Measurements from ENCODE around the gene PPM1D.
"Not testable (repeated sequence)": the region's sequence is repeated elsewhere in the genome, so short reads cannot be mapped to it uniquely, and the experiment has no call there.

The PPM1D gene

DNA sequence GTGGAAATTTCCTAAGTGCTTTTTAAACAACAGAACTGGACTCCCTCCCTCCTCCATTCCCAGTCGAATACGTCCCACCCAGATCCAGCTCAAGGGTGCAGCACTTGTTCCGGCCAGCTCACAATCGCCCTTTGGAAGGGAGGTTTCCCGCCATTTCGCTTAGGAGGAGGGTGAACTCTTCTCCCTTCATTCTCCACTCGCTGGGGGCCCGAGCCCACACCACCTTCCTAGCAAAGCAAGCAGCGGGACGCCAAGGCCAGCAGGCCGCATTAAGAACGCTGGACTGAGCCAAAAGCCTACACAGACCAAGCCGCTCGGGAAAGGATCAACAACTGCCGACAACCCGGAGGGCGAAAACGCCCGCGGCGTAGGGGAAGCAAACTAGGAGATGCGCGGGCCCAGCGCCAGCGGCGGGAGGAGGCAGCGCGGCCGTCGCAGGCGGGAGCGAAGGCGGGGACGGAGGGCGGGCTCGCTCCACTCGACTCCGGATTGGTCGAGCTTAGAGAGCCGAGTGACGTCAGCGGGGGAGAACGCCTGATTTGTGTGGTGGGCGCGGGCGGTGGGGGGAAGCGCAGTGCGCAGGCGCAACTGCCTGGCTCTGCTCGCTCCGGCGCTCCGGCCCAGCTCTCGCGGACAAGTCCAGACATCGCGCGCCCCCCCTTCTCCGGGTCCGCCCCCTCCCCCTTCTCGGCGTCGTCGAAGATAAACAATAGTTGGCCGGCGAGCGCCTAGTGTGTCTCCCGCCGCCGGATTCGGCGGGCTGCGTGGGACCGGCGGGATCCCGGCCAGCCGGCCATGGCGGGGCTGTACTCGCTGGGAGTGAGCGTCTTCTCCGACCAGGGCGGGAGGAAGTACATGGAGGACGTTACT lies at the start of gene PPM1D:
Gene PPM1D, plus strand, starts transcription at position 574 of the 870 bp plus-strand sequence. Its CDS starts 222 bp downstream, at position 796.
- peak; percentile 99 for DNase-seq

DNA sequence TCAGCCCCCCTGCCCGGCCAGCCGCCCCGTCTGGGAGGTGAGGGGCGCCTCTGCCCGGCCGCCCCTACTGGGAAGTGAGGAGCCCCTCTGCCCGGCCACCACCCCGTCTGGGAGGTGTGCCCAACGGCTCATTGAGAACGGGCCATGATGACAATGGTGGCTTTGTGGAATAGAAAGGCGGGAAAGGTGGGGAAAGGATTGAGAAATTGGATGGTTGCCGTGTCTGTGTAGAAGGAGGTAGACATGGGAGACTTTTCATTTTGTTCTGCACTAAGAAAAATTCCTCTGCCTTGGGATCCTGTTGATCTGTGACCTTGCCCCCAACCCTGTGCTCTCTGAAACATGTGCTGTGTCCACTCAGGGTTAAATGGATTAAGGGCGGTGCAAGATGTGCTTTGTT lies 47.7 kb upstream of the PPM1D start:
- not testable (repeated sequence) for DNase-seq

- DNase-seq = no peak
Measured at GRCh38 chr17:60554377-60554788, 45.6 kb upstream of the PPM1D start.

DNA sequence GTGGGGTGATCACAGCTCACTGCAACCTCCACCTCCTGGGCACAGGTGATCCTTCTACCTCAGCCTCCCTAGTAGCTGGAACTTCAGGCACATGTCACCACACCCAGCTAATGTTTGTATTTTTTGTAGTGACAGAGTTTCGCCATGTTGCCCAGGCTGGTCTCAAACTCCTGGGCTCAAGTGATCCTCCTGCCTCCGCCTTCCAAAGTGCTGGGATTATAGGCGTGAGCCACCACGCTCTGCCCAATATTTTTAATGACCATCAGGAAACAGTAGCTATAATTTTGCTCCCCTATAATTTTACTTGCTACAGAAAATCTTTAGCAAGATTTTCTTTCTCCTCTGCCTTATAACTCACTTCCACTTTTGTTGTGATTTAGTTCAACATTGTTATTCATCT lies 44.2 kb upstream of the PPM1D start:
- DNase-seq = no peak

DNA sequence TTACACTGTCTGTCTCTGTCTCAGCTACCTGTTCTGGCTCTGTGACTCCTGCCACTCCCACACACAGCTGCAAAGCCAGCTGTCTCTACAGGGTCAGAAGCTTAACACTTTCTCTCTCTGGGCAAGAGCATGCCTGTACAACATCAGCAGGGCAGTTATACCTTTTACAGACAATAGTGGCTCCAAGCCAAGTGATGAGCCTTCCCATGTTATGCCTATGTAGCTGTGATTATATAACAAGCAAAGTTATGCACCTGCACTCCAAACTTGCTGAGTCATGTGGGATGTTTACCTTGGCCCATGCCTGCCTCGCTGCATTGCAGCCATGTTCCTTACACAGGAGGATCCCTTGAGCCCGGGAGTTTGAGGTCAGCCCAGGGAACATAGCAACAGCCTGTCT lies 42.2 kb upstream of the PPM1D start:
- DNase-seq = no peak

GRCh38 chr17:60559659-60559994 lies 40.4 kb upstream of the PPM1D start:
- no peak for DNase-seq

GRCh38 chr17:60559995-60560859 lies 39.8 kb upstream of the PPM1D start:
- DNase-seq = no peak

GRCh38 chr17:60560860-60561257 lies 39.1 kb upstream of the PPM1D start:
- DNase-seq = no peak

- DNase-seq = no peak
Measured at GRCh38 chr17:60562421-60562820, 37.6 kb upstream of the PPM1D start.

DNA sequence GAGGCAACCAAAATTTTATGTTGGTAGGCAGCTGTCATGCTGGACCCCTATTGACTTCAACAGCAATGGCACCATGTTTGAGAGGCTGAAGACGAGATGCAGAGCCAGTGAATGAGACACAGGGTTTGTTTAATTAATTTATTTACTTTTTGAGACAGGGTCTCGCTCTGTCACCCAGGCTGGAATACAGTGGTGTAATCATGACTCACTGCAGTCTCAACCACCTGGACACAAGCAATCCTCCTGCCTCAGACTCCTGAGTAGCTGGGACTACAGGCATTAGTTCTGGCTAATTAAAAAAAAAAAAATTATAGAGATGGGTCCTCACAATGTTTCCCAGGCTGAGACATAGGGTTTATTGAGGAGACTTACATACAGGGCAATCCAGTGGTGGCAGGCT lies 36.2 kb upstream of the PPM1D start:
- no peak for DNase-seq

- DNase-seq = no peak
Measured at GRCh38 chr17:60565233-60565632, 34.8 kb upstream of the PPM1D start.

GRCh38 chr17:60573236-60574051 lies 26.5 kb upstream of the PPM1D start:
- no peak for DNase-seq

DNA sequence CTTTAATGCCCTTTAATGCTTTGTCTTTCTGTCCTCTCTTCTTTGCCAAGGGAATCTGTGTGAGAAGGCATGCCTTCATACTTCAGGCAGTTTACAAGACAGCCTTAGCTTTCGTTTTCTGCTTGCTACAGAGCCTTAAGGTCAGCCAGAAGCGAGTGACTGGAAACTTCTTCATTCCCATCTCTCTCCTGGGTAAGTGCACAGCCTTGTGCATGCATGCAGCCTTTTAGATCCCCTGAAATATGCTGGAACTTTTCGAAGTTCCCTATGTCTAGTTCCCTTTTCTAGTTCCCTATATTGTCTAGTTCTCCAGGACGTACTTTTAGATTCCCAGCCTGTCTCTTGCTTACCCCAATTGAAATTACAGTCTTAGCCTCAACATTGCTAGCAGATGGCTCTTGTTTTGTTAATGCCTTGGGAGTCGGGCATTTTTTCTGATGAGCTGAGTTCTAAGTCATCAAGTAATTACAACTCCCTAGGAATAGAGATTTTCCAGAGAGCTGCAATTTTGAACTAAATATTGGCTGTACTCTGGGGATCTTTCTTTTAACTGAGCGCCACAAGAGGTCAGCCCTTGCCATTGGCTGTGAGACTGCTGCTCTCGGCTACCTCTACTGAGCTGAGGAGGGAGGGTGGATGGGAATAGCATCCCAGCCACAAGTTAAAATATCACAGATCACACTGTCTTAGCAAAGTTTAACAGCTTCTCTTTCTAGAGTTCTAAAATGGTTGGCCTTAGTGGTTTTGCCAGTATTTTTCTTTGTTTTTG lies 22.7 kb upstream of the PPM1D start:
- peak; percentile 87 for DNase-seq

- DNase-seq = peak; percentile 44
Measured at GRCh38 chr17:60579090-60579489, 20.9 kb upstream of the PPM1D start.

- DNase-seq = no peak
Measured at GRCh38 chr17:60579551-60579950, 20.4 kb upstream of the PPM1D start.

DNA sequence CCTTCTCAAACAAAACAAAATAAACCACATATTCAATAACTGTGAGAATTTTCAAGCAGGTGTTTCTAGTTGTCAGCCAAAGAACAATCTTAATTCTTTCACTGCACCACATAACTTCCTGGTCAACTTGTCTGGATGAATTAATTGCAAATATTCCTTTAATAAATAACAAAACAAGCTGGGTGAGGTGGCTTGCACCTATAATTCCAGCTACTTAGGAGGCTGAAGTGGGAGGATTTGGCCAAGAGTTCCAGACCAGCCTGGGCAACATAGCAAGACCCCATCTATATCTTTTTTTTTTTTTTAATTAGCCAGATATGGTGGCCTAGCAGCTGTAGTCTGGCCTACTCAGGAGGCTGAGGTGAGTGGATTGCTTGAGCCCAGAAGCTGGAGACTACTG lies 17.0 kb upstream of the PPM1D start:
- DNase-seq = no peak

GRCh38 chr17:60585887-60586286 lies 14.1 kb upstream of the PPM1D start:
- DNase-seq = no peak

- peak; percentile 28 for DNase-seq
Measured at GRCh38 chr17:60586288-60586974, 13.6 kb upstream of the PPM1D start.

DNA sequence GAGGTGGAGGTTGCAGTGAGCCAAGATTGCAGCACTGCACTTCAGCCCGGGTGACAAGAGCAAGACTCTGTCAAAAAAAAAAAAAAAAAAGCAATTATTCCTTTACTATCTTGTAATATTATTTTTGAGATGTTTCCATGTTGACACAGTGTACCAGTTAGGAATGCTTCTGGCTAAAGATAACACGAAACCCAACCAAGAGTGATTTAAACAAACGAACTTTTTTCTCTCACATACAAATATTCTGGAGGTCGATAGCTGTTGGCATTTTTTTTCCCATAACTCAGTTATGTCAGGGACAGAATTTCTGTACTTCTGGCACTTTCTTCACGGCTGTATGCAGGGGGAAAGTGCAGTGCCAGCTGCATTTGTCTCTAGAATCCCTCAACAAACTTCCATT lies 9.9 kb upstream of the PPM1D start:
- DNase-seq = no peak

DNA sequence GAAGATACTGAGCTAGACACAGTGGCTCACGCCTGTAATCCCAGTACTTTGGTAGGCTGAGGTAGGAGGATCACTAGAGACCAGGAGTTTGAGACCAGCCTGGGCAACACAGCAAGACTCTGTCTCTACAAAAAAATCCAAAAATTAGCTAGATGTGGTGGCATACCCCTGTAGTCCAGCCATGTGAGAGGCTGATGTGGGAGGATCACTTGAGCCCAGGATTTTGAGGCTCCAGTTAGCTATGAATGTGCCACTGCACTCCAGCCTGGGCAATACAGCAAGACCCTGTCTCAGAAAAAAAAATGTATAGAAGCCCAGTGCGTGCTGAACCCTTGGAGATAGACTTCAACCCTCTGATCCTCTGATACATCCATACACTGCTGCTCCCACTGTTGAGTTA lies 7.2 kb upstream of the PPM1D start:
- DNase-seq = no peak

DNA sequence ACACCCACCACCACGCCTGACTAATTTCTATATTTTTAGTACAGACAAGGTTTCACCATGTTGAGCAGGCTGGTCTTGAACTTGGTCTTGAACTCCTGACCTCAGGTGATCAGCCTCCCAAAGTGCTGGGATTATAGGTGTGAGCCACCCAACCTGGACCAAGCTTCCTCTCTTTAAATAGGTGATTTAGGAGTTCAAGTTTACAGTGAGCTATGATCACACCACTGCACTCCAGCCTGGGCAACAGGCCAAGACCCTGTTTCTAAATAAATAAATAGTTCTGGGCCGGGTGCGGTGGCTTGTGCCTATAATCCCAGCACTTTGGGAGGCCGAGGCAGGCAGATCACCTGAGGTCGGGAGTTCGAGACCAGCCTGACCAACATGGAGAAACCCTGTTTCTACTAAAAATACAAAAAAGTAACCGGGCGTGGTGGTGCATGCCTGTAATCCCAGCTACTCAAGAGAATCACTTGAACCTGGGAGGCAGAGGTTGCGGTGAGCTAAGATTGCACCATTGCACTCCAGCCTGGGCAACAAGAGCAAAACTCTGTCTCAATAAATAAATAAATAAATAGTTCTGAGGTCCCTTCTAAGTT lies 6.5 kb upstream of the PPM1D start:
- DNase-seq = not testable (repeated sequence)

All from inflammatory macrophage treated with lipopolysaccharide for 4 hours (primary cell).